NCI-H146 treated with DMSO at 0.1 percent for 48 hours (cell line): ENCODE data around the gene P2RY11.
A peak's percentile ranks its signal among the peaks of the same experiment; 100 is the strongest.

Experiments
- DNase-seq: peaks from one replicate; lab custom pipeline; 2025; ENCODE audit not compliant: unreplicated experiment; lab: John Stamatoyannopoulos, UW

P2RY11 gene

DNA sequence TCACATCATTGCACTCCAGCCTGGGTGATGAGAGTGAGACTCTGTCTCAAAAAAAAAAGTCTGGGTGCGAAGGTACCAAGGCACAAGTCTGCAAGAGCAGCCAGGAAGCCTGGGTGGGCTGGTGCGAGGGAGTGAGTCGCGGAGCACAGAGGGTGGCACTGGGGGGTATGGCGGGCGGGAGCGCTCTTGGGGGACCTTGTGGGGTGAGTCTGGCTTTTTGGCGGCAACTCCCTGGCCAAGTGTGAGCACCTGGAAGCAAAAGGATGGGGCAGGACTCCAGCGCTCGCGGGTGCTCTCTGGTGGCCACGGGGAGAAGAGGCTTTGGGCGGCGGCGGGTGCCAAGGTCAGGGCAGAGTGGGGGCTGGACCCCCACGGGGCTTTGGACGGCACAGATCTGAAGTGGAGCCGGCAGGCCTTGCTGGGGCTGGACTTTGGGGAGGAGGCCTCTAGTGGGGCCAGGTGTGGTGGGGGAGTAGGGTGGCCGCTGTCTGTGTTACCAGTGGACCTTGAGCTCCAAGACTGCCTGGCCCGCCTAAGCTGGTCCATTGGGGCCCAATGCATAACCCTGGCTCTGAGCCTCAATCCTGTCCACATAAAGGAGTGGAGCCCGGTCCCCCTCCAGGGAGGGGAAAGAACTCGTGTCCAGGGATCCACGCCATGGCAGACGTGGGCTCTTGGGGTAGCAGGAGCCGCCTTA is 1.6 kb downstream of the P2RY11 start:
- DNase-seq: peak; percentile 1

DNA sequence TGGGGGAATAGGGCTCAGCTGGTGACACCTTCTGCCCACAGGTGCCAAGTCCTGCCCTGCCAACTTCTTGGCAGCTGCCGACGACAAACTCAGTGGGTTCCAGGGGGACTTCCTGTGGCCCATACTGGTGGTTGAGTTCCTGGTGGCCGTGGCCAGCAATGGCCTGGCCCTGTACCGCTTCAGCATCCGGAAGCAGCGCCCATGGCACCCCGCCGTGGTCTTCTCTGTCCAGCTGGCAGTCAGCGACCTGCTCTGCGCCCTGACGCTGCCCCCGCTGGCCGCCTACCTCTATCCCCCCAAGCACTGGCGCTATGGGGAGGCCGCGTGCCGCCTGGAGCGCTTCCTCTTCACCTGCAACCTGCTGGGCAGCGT is 2.1 kb downstream of the P2RY11 start:
- no peak for DNase-seq

DNA sequence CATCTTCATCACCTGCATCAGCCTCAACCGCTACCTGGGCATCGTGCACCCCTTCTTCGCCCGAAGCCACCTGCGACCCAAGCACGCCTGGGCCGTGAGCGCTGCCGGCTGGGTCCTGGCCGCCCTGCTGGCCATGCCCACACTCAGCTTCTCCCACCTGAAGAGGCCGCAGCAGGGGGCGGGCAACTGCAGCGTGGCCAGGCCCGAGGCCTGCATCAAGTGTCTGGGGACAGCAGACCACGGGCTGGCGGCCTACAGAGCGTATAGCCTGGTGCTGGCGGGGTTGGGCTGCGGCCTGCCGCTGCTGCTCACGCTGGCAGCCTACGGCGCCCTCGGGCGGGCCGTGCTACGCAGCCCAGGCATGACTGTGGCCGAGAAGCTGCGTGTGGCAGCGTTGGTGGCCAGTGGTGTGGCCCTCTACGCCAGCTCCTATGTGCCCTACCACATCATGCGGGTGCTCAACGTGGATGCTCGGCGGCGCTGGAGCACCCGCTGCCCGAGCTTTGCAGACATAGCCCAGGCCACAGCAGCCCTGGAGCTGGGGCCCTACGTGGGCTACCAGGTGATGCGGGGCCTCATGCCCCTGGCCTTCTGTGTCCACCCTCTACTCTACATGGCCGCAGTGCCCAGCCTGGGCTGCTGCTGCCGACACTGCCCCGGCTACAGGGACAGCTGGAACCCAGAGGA is 2.6 kb downstream of the P2RY11 start:
- no peak for DNase-seq

DNA sequence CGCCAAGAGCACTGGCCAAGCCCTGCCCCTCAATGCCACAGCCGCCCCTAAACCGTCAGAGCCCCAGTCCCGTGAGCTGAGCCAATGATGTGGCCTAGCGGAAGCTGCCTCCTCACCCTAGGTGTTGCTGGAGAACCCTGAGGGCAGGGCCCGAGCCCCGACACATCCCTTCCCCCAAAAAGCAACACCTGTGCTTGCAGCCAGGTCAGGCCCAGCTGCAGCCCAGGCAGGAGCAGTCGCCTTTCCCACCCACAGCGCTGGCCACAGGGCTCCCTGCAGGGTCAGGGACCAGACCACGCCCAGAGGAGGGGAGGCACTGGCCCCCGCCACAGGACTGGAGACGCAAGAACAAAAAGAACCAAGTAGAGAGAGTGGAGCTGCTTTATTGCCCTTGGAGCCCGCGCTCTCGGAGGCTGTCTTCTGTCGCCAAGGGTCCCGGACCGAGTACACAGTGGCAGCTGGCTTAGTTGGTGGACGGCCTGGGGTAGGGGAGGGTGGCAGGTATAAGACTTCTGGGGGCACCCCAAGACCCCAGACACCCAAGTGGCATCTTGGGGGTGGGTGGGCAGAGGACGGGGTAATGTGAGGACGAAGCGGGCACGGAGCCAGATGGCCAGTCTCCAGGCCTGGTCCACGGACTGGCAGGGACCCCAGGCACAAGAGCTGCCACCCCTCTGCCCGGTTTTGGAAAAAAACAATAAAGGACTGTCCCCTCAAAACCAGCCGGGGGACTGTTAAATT is 3.3 kb downstream of the P2RY11 start:
- DNase-seq: no peak

DNA sequence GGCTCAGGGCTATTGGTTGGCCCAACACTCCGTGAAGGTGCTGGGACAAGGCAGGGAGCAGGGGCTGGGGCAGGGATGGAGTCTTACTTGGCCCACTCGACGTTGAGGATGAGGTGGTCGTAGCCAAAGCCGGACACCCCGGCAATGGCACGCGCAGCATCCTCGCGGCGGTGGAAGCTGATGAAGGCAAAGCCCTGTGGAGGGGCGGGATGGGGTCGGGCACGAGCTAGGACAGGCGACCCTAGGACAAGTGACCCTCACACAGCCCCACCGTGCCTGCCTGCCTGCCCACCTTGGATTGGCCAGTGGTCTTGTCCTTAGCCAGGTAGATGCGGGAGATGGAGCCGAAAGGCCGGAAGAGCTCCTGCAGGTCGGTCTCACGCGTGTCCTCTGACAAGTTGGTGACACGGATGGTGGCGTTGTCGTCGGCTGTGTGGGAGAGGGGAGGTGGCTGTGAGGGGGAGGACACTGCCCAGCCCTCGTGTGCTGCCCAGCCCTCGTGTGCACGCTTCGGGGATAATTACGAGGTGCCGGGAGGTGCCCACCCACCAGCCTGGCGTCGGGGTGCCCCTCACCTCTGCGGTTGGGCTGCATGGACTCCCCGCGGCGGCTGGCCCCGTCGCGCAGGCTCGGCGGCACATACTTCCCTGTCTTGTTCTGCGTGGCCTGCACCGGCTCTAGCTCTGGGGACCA is 4.0 kb downstream of the P2RY11 start:
- DNase-seq: no peak

DNA sequence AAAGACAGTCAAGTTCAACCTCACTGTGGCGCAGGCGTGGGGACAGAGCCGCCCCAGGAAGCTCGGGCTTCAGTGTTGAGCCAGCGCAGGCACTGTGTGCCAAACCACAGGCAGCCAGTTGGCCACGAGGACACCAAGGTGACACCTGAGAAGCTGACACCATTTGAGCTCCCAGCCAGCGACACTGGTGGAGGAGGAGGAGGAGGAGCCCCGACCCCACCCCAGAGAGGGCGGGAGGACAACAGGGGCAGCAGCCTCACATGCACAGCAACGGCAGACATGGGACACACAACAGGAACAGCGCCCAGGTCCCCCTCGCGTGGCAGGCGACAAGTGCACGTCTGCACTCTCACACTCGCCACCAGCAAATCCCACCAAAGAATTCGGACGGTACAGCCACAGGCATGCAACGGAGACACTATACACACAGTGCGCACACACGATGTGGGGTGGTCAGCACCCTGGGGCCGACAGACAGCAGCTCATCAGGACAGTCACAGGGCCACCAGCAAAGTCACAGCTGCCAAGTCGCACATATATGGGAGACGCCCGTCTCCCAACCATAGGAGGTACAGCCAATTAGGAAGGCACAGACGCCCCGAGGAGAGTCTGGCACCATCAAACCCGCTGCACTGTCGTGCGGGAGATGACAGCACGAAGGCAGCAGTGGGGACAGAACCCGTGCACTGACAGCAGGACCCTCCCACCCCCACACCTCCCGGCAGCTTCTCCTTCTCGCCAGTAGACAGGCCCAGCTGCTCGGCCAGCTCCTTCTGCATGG is 4.8 kb downstream of the P2RY11 start:
- DNase-seq: no peak

DNA sequence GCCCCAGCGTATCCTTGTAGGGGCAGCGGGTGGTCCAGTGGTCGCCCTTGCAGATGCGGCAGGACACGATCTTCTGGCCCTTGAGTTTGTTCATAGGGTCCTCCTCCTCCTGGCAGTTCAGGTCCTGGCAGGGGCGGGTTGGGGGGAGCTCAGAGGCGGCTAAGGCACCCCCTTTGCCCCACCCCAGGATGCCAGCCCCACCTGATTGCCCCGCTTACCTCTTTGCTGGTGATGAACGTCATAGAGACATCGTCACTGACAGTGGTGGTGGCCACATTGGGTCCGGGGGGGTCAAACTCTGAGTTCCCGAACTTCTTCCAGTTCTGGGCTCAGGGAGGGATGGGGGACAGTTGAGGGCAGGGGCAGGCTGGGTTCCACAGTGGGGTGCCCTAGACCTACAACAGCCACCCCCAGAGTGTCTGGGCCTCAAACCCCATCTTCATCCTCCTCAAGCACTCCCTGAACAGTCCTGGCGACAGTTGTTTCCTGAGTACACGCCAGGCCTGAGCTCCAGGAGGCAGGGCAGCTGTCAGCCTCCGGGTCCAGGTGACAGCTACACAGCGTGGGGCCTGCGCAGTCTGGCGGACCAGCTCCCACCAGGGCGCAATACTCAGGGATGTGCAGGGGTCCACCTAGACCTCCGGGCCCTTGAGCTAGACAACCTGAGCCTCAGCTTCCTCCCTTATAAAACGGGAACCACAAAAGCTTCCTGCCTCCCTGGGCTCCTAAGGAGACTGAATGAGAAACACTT is 5.5 kb downstream of the P2RY11 start:
- no peak for DNase-seq

DNA sequence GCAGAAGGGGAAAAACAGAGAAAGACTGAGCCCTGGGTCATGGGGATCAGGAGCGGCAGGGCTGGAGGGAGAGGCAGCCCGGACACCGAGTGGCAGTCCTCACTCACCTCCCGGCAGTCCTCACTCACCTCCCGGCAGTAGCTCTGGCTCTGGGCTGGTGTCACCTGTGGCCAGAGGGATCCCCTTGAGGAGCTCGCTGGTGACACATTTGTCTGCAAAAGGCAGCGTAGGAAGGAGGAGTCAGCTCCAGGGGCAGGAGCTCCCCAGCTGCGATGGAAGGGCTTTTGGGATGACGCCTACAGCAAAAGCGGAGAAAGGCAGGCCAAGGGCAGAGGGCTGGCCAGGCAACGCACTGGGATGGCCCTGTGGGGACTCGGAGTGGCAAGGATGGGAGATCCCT is 7.5 kb downstream of the P2RY11 start:
- DNase-seq: no peak

DNA sequence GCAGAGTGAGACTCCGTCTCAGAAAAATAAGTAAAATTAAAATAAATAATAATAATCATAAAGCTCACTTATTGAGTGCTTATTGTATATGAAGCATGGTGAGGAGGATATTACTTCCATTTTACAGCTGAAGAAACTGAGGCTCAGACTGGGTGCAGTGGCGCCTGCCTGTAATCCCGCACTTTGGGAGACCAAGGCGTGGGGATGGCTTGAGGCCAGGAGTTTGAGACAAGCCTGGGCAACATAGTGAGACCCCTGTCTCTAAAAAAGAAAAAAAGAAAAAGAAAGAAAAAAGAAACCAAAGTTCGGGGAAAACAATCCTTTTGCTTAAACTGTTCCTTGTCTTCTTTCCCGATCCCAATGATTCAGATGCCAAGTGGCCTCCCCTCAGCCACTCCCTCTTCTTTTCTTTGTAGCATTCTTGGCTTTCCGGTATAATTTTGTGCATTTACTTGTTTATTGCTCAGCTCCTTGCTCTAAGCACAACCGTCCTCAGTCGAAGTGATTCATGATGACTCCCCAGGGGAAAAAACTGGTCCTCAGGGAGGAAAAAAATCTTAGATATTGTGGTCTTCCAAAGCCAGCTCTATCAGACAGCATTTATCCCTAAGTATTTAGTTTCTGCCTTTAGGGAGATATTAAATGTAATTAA is 9.2 kb downstream of the P2RY11 start:
- DNase-seq: no peak

DNA sequence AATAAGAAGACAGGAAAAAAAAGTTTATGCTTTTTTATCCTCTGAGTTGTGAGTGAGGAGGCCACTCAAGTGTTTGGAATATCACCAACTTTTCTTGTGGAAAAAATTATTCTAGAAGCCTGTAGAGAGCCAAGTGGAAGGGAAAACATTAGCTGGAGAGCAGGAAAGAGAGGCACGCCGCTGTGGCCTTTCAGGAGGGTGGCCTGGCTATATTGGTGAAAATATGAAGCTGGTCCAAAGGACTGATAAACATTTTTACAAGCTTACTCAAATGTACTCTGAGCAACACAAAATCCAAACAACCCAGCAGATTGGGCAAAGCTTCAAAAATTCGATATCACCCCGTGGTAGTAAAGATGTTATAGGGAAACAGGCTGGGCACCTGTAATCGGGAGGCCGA is 10.6 kb downstream of the P2RY11 start:
- no peak for DNase-seq

DNA sequence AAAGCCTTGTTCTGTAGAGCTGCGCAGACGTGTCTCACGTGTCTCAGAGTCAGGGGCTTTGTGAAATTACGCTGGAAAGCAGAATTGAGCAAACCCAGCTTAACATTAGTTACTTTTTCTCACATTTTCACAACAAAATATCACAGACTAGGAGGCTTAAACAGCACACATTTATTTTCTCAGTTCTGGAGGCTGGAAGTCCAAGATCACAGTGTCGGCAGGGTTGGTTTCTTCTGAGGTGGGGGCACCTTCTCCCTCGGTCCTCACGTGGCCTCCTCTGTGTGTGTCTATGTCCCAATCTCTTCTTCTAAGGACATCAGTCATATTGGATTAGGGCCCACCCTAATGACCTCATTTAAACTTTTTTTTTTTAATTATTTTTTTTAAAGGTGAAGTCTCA is 12.9 kb downstream of the P2RY11 start:
- DNase-seq: no peak

DNA sequence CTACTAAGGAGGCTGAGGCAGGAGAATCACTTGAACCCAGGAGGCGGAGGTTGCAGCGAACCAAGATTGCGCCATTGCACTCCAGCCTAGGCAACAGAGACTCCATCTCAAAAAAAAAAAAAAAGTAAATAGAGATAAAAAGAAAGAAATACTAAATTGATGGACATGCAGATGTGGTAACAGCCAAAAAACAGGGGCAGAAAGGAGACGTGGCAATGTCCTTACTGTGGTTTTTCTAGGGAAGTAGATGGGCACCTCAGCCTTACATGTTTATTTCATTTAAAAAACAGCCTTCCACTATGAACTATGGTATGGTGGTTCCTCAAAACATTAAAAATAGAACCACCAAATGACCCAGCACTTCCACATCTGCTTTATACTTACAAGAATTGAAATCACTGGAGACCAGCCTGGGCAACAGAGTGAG is 14.7 kb downstream of the P2RY11 start:
- no peak for DNase-seq

DNA sequence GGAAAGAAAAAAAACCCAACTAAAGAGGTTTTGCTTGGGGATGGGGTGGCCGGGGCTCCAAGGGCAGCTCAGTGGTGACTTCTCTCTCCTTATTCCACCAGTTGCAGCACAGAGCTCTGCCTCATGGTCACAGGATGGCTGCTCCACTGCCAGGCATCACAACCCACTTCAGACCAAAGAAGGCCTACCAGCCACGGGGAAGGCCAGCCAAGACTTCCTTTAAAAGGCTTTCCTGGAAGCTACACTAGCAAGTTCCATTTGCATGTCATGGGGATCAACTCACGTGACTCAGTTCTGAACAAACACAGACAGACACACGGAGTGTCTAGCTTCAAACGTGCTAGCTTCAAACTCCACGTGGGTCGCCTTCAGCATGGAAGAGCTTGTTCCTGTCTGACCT is 21.4 kb downstream of the P2RY11 start:
- DNase-seq: no peak

DNA sequence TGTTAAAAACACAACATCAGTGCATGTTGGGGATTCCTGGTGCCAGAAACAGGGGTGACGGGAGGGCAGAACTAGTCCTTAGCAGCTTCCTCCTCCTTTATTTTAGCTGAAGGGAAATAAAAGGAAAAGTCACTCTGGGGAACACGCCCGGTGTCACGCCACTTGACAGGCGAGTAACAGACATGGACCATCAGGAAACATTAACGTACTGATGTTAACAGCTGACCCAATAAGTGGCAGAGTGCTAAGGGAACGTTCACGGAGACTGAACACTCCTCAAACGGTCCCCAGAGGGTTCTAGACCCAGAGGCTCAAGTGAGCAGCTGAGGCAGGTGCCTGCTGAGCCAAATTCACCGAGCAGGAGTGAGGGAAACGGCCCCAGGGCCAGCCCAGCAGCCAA is 22.1 kb downstream of the P2RY11 start:
- DNase-seq: no peak

DNA sequence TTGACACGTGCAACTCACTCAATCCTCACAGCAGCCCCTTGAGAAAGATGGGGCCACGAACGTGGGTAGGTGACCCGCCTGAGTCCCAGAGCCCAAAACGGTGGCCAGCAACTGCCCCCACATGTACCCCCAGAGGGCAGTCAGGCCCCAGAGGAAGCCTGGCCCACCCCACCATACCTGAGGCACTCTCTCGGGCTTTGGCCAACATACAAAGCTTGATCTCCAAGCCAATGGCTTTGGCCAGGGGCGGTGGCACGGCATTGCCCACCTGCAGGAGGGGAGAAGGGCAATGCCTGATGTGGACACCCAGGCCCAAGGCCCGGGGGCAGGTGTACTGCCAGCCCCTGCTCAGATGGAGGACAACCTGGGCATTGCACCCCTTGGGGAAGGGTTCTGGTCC is 22.5 kb downstream of the P2RY11 start:
- DNase-seq: no peak

DNA sequence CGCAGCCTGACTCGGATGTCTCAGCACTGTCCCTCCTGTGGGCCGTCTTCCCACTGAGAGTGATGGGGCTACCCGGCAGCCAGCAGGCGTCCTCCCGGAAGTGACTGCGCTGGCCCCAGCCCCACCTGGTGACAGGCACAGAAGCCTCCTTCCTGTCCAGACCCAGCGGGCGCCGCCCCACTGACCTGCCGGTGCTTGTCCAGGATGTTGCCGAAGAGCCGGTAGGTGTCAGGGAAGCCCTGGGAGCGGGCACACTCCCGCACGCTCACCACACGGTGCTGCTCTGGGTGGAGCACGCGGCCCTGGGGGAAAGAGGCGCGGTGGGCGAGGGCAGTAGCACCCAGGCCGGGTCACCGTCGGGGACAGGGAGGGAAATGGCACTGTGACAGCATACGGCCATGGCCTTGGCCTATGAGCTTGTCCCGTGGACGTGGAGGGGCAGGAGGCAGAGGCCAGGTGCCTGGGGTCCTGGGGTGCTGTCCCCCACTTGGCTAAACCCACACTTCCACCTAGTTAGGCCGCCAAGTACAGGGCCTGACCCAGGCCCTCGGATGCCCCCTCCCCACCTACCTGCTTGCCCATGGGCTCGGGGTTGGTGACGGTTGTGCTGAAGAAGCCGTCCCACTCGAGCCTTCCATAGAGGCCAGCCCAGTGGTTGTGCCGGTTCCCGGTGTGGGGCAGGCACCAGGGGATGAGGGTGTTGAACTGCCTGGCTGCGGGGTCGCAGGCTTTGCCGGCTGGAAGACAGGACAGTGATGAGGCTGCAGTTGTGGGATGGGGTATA is 24.2 kb downstream of the P2RY11 start:
- no peak for DNase-seq

DNA sequence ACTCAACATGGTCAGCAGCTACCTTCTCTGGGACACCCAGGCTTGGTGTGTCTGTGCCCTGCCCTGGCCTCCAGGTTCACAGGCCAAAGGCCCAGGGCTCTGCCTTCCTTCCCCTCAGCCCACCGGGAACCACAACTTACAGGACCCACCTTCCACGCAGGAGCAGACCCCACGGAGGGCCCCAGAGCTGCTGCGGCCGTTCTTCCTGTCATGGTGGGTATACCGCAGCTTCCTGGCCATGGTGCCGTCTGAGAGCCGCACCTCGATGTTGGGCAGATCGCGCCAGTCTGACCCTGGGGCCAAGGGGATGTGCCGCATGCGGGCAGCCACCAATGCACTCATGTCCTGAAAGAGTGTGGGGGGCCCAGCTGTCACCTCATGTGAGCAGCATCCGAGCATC is 25.4 kb downstream of the P2RY11 start:
- DNase-seq: no peak

DNA sequence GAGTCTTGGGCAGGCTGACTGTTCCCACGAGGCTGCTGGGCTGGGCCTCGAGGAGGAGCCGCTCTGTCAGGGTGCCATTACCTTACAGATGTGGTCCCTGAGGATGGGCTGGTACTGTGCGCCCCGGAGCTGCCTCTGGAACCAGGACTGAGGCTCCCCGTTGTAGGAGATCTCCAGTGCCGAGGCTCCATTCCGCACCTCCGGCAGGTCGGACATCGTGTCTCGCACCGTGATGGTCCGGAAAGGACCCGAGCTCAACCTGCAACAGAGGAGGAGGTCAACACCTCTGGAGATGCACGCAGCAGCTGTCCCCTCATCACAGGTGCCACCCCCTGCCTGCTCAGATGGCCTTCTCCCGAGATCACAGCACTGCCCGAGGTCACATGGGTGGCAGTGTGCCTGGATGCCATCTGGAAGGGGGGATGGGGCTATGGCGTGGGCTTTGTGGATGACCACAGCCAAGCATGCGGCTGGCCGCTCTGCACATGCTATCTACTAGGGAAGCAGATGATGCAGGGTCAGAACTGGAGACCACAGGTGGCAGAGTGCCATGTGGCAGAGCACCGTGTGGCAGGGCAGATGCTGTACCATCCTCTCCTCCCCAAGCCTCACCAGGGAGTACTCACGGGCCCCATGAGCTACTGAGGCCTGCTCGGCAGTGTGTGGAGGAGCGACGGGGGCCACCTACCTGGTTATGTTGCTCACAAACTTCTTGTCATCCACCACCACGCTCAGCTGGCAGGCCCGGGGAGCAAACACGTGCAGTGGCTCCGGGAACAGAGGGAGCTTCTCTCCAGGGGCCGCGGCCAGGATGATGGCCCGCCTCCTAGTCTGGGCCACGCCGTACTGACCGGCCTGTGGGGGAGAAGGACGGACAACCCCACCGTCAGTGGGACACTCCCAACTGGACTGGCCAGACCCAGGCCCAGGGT is 26.5 kb downstream of the P2RY11 start:
- DNase-seq: no peak
